Measurements from ENCODE around the gene CCDC90B.

CCDC90B gene

DNA sequence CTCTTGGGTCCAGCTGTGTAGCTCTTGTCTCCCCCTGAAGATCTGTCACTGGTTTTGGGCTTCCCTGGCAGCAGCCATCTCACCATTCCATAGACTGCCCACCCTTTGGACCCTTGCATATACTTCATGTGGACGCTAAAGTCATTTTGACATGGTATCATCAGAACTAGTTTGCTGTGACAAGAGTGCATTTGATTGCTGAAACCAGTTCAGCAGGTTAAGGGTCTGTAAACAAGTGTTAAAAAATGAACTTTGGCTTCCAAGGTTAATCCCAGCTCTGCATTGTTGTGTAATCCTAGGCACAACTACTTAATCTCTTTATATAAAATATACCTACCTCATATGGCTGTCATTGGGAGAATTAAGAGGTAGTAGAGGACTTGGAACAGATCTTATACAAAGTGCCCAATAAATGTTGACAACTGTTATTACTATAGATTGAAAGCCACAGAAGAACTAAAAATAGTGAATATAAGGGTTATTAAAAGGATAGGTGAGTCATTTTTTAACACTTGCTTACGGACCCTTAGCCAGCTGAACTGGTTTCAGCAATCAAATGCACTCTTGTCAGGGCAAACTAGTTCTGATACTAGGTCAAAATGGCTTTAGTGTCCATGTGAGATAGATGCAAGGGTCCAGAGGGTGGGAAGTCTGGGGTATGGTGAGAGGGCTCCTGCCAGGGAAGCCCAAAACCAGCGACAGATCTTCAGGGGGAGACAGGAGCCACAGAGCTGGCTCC lies 29.4 kb downstream of the CCDC90B start:
- TF ChIP-seq CTCF (IDR thresholded peaks at IDR 0.05): no peak

DNA sequence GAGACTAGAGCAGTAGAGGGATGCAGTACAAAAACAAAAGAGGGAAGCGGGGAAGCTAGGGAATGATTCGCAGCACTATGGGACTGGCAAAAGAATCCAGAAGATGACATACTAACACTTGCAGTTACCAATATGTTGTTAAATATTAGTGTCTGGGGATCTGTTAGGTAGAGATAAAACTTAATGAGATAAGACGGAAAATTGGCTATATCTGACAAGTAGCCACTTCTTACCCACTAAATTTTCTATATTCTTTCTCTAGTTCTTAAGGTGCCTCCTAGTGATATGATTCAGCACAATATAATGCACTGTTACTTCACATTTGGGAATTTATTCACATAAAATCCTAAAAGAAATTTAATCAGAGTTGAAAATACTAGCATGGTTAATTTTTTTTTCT lies 30.8 kb downstream of the CCDC90B start:
- TF ChIP-seq CTCF (IDR thresholded peaks at IDR 0.05): no peak

DNA sequence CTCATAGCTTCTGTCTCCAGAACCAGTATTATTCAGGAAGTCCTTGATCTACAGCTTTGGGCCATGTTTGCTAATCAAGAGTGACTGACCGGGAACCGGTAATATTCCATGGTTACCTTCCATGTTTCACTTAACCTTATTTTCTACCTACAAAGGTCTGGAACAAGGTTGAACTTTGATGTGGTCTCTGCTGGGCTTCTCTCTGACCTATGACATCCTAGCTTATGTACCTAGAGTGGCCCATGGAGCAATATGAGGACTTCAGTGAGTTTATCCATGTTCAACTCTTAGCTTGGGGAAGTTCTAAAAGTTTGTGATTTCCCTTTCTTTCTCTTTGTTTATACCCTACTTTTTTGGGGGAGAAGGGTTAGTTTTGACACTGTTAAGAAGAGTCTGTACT lies 33.2 kb downstream of the CCDC90B start:
- TF ChIP-seq CTCF (IDR thresholded peaks at IDR 0.05): no peak

DNA sequence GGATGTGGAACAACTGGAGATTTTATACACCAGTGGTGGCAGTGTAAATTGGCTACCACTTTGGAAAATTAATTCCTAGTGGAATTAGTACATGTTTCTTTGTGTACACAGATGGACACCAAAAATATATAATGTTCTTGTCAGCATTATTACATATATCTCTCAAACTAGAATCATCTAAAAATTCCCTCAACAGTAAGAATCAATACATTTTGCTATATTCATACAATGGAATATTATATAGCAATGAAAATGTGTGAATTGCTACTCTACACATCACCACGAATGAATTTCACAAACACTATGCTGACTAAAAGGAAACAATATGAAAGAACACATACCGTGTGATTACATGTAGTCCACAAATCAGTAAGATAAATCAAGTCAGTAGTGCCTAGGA lies 33.9 kb downstream of the CCDC90B start:
- TF ChIP-seq CTCF (IDR thresholded peaks at IDR 0.05): no peak

GRCh38 chr11:83249972-83250593 lies 36.1 kb downstream of the CCDC90B start:
- peak; percentile 82 for TF ChIP-seq CTCF (IDR thresholded peaks at IDR 0.05)

GRCh38 chr11:83249445-83249844 lies 36.7 kb downstream of the CCDC90B start:
- TF ChIP-seq CTCF (IDR thresholded peaks at IDR 0.05): no peak

DNA sequence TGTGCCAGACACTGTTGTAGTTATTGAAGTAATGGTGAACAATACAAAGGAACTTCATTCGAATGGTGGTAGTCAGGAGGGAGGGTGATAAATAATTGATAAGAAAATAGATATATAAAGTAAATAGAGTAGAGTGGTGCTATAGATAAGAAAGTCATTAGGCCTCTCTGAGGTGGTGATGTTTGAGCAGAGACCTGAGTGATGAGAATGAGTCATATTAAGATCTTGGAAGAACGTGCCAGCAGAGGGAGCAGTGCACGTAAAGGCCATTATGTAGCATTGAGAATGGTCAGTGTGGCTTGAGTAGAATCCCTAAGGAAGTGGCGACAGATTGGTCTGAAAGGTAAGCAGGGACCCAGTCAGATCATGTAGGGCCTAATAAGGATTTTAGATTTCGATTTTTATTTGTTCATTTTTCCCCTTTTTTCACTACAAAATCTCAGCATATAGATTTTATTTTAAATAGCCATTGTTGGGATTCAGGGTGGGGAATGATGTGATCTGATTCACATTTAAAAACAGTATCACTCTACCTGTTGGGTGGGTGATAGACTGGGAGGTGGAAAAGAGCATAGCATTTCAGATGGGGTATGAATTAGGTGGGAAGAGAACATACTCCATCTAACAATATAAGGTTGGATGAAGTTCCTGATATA lies 44.7 kb downstream of the CCDC90B start:
- peak; percentile 73 for TF ChIP-seq CTCF (IDR thresholded peaks at IDR 0.05)
